Lower leg skin (tissue), 4 donors: ENCODE results near the gene CPZ. TPM values are rescaled to one million over a fixed set of nuclear protein-coding genes. Genes with fewer than 3 reads are reported as not detected.

Experiments
- DNase-seq, 2 donors: peaks; one replicate each; pipeline ENCODE4 v3.0.0-alpha.2; 2019; ENCODE audit warnings: low spot score in 2 of 2
- H3K4me3 ChIP-seq: fragments of 200-600 bp; sonication (generic); 2 replicates; pipeline ENCODE4 v1.5.1; 2017; ENCODE audit warnings: mild to moderate bottlenecking, low read depth; ENCODE audit not compliant: poor library complexity, severe bottlenecking
- CTCF ChIP-seq, 3 donors: fragments of 450-650 bp; IDR thresholded peaks; one replicate each; pipeline ENCODE4 v1.5.1; 2016; ENCODE audit warnings: antibody characterized with exemption in 3 of 3, mild to moderate bottlenecking in 3 of 3, moderate library complexity in 2 of 3
- POLR2A ChIP-seq, 2 donors: fragments of 450-650 bp; IDR thresholded peaks; one replicate each; pipeline ENCODE4 v1.6.1; 2016 to 2017; ENCODE audit warnings: antibody characterized with exemption in 2 of 2, mild to moderate bottlenecking in 1 of 2, moderate library complexity in 1 of 2
- WGBS, 2 donors: methylation state at CpG; one replicate each; pipeline ENCODE4 v1.1.5; 2018; 5-methylcytosine and 5-hydroxymethylcytosine counted together
- intact Hi-C: fragments of 100-400 bp; cut with DNase I; formaldehyde crosslinking; loops from one replicate; pipeline ENCODE4 v1.15.0; 2023; ENCODE audit warnings: low total_unique reads
- total RNA-seq, 4 donors: library from RNA; depleted of rRNA; stranded (reverse); fragments of >200 nt; gene quantifications; one replicate each; pipeline ENCODE4 v1.1.0, GENCODE V29; 2016

The CPZ gene
- total RNA-seq, 4 donors from 2014 or later, result 0.91 to 10.2 TPM; not detected in 2

DNA sequence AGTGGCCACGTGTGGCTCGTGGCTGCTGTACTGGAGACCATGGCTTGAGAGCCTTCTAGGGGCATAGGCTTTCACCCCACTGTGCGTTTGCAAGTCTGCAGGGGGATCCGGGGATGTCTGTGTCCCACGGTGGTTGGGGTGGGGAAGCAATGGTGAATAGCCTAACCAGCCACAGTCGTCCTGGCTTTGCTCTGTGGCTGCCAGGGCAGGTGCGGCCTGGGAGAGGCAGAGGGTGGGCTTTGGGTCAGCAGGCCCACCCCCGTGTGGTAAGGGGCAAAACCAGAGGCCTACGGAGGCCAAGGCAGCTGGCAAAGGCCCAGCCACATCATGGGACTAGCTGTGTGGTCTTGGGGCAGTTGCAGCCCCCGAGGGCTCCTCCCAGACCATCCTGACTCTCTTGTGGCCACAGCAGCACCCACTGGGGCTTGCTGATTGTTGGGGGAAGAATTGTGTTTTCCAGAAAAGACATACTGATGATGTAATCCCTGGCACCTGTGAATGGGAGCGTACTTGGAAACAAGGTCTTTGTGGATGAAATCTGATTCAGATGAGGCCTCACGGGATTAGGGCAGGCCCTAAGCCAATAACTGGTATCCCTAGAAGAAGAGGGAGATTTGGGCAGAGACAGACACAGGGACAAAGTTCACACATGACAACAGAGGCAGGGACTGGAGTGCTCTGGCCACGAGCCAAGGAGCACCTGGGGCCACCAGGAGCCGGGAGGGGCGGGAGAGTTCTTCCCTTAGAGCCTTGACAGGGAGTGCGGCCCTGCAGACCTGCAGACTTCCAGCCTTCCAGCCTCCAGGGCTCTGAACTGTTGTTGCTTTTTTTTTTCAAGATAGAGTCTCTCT lies 2.9 kb downstream of the CPZ start:
- no peak for TF ChIP-seq CTCF (IDR thresholded peaks at IDR 0.05)
- no peak for TF ChIP-seq POLR2A (IDR thresholded peaks at IDR 0.05)
- no peak overlapping the region for H3K4me3 ChIP-seq
- intact Hi-C loops, result no loop called here
- DNase-seq, result no peak
- 55 to 58% methylated on average over 16 of the region's 16 CpGs for WGBS, 2 donors

DNA sequence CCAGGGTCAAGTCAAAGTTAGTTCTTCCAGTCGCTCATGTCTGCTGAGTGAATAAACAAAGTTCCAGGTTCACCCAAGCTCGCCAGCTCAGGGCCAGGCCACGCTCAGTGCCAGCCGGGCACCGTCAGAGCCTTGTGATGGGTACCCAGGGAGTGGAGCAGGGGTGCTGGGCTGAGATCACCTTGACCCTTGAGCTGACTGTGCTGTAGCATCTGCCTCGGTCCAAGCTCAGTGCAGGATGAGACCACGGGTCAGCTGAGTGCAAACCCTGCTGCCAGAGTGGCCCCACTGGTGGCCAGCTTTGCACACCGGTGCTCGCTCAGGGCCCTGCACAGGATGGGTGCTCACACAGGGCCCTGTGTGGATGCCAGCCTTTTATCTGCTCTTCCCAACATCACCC lies 4.3 kb downstream of the CPZ start:
- no peak for TF ChIP-seq POLR2A (IDR thresholded peaks at IDR 0.05)
- TF ChIP-seq CTCF (IDR thresholded peaks at IDR 0.05), result no peak
- H3K4me3 ChIP-seq, result no peak overlapping the region
- intact Hi-C loops, result no loop called here
- WGBS, 2 donors, result 88 to 94% methylated on average over 6 to 9 of the region's 9 CpGs
- DNase-seq, result no peak

DNA sequence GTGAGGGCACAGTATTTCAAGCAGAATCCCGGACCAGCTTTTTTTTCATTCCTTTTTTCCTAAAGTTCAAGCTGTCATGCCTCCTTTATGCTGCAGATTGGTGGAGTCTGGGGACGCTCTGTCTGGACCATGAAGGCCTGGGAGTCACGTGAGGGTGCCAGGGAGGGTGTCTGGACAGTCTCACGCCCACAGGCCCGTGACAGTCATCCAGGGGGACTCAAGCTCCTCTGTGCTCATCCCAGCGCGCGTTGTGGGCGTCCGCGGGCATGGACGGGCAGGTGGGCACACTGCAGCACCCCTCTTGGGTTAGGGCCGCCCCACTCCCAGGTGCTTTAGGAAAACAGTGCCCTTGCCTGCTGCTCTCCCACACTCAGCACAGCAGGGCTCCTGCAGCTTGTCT lies 4.8 kb downstream of the CPZ start:
- 84 to 90% methylated on average over 13 of the region's 13 CpGs for WGBS, 2 donors
- DNase-seq, result no peak
- TF ChIP-seq CTCF (IDR thresholded peaks at IDR 0.05) (no peak), POLR2A (IDR thresholded peaks at IDR 0.05) (no peak)
- no peak overlapping the region for H3K4me3 ChIP-seq
- intact Hi-C loops, result no loop called here

- WGBS, 2 donors, result 80 to 86% methylated on average over 15 of the region's 15 CpGs
- intact Hi-C loops, result no loop called here
- TF ChIP-seq CTCF (IDR thresholded peaks at IDR 0.05) (no peak), POLR2A (IDR thresholded peaks at IDR 0.05) (no peak)
- H3K4me3 ChIP-seq, result no peak overlapping the region
- DNase-seq, result no peak
Measured at GRCh38 chr4:8597791-8598190, 5.2 kb downstream of the CPZ start.

DNA sequence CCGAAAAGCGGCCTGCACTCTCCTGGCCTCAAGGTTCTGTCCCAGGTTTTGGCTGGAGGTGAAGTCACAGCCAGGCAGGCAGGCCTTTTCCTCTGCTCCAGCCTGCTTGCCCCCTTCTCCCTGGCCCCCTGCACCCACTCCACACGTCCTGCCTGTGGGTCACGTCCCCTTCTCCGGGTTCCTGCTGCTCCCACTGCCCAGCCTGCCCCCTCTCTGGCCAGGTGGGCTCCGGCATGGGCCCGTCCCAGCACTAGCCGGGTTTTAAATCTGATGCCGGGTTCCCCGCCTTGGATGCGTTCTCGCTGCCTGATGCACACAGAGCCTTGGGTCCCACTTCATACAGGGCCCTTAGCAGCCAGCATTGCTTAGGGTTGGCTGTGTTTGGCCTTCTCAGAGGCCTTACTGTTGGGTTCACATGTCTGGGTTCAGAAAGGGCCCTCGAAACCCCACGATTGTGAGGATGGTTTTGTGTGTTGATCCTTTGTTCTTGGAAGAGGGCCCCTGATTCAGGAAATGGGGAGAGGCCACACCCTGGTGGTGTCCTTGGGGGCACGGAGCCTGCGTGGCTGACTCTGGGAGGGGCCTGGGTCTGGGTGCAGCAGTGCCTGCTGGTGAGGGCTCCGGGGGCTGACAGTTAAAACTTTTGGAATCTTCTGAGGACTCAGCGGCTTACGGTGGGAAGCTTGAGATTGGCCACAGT lies 6.0 kb downstream of the CPZ start:
- H3K4me3 ChIP-seq, result no peak overlapping the region
- no peak for TF ChIP-seq CTCF (IDR thresholded peaks at IDR 0.05)
- WGBS, 2 donors, result 75 to 77% methylated on average over 19 of the region's 19 CpGs
- intact Hi-C loops, result no loop called here
- no peak for DNase-seq
